ENCODE measurements around the gene GALNT1.
"Not testable (repeated sequence)": the region's sequence is repeated elsewhere in the genome, so short reads cannot be mapped to it uniquely, and the experiment has no call there.

- TF ChIP-seq, protein P1, sequence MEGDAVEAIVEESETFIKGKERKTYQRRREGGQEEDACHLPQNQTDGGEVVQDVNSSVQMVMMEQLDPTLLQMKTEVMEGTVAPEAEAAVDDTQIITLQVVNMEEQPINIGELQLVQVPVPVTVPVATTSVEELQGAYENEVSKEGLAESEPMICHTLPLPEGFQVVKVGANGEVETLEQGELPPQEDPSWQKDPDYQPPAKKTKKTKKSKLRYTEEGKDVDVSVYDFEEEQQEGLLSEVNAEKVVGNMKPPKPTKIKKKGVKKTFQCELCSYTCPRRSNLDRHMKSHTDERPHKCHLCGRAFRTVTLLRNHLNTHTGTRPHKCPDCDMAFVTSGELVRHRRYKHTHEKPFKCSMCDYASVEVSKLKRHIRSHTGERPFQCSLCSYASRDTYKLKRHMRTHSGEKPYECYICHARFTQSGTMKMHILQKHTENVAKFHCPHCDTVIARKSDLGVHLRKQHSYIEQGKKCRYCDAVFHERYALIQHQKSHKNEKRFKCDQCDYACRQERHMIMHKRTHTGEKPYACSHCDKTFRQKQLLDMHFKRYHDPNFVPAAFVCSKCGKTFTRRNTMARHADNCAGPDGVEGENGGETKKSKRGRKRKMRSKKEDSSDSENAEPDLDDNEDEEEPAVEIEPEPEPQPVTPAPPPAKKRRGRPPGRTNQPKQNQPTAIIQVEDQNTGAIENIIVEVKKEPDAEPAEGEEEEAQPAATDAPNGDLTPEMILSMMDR (IDR thresholded peaks at IDR 0.05; ENCODE audit: low read length): not testable (repeated sequence)
- not testable (repeated sequence) for TF ChIP-seq EZH2phosphoT487 (IDR thresholded peaks at IDR 0.05; ENCODE audit: low read length); EZH2 (optimal IDR thresholded peaks at IDR 0.05; ENCODE audit: low read depth, low read length)
These were observed 26.0 kb upstream of the GALNT1 start for GRCh38 chr18:35555538-35555937.
